Astrocyte (in vitro differentiated cells and primary cell): ENCODE measurements around the gene DYNLT5. TPM values are rescaled to one million over a fixed set of nuclear protein-coding genes. Genes with fewer than 3 reads are reported as not detected.

Experiments
- DNase-seq: peaks from one replicate; pipeline ENCODE4 v3.0.0-alpha.2; 2010; ENCODE audit warnings: low read depth
- FAIRE-seq: peaks from 2 replicates; lab custom pipeline; 2011; peaks lifted over from hg19 to GRCh38; lab: Jason Lieb, UNC
- H2AFZ ChIP-seq: 2 replicates; pipeline ENCODE4 v1.6.0; 2012; ENCODE audit warnings: low read depth, low read length, inconsistent platforms
- H3K27ac ChIP-seq: 2 replicates; pipeline ENCODE4 v1.5.1; 2011; ENCODE audit warnings: low read depth, low read length, inconsistent platforms
- H3K27me3 ChIP-seq: 2 replicates; pipeline ENCODE4 v1.6.0; 2011; ENCODE audit warnings: low read length, inconsistent platforms; ENCODE audit not compliant: insufficient read depth
- H3K36me3 ChIP-seq: 2 replicates; pipeline ENCODE4 v1.5.1; 2011; ENCODE audit warnings: low read length, inconsistent platforms; ENCODE audit not compliant: insufficient read depth
- H3K4me1 ChIP-seq: 2 replicates; pipeline ENCODE4 v1.5.1; 2011; ENCODE audit warnings: low read length, inconsistent platforms; ENCODE audit not compliant: insufficient read depth
- H3K4me2 ChIP-seq: 2 replicates; pipeline ENCODE4 v1.6.0; 2012; ENCODE audit warnings: low read length, inconsistent platforms
- H3K4me3 ChIP-seq: 2 replicates; pipeline ENCODE4 v1.5.1; 2011; ENCODE audit warnings: low read depth, mild to moderate bottlenecking, low read length, inconsistent platforms; ENCODE audit not compliant: insufficient read depth
- H3K79me2 ChIP-seq: 2 replicates; pipeline ENCODE4 v1.6.0; 2012; ENCODE audit warnings: mild to moderate bottlenecking, low read length, inconsistent platforms; ENCODE audit not compliant: insufficient read depth
- H3K9ac ChIP-seq: 2 replicates; pipeline ENCODE4 v1.6.0; 2012; ENCODE audit warnings: mild to moderate bottlenecking, low read length, inconsistent platforms
- H3K9me3 ChIP-seq: 2 replicates; pipeline ENCODE4 v1.5.1; 2012; ENCODE audit warnings: low read depth, mild to moderate bottlenecking, low read length, inconsistent platforms; ENCODE audit not compliant: insufficient read depth
- H4K20me1 ChIP-seq: 2 replicates; pipeline ENCODE4 v1.6.0; 2012; ENCODE audit warnings: low read length, inconsistent platforms; ENCODE audit not compliant: insufficient read depth
- H3K27ac Mint-ChIP-seq: one replicate; pipeline ENCODE4 v1.8.0; 2021; ENCODE audit warnings: mild to moderate bottlenecking, mixed read lengths; ENCODE audit not compliant: unreplicated experiment
- H3K27me3 Mint-ChIP-seq: one replicate; pipeline ENCODE4 v1.8.0; 2021; ENCODE audit warnings: low read depth, mixed read lengths; ENCODE audit not compliant: unreplicated experiment
- H3K36me3 Mint-ChIP-seq: one replicate; pipeline ENCODE4 v1.8.0; 2021; ENCODE audit warnings: low read depth, mixed read lengths; ENCODE audit not compliant: unreplicated experiment
- H3K4me1 Mint-ChIP-seq: one replicate; pipeline ENCODE4 v1.8.0; 2021; ENCODE audit warnings: low read depth, mixed read lengths; ENCODE audit not compliant: unreplicated experiment
- H3K4me3 Mint-ChIP-seq: one replicate; pipeline ENCODE4 v1.8.0; 2021; ENCODE audit warnings: mild to moderate bottlenecking, moderate library complexity, mixed read lengths; ENCODE audit not compliant: unreplicated experiment
- H3K9me3 Mint-ChIP-seq: one replicate; pipeline ENCODE4 v1.8.0; 2021; ENCODE audit warnings: mild to moderate bottlenecking, mixed read lengths; ENCODE audit not compliant: unreplicated experiment
- CTCF ChIP-seq: IDR thresholded peaks from 2 replicates; pipeline ENCODE4 v1.5.1; 2011; ENCODE audit warnings: low read depth, mild to moderate bottlenecking, inconsistent platforms, low read length, moderate library complexity; ENCODE audit not compliant: insufficient read depth
- EZH2 ChIP-seq: IDR thresholded peaks from 2 replicates; pipeline ENCODE4 v1.6.1; 2012; ENCODE audit warnings: mild to moderate bottlenecking, low read length, inconsistent platforms; ENCODE audit not compliant: insufficient read depth
- total RNA-seq: library from RNA; stranded (reverse); gene quantifications from 2 replicates; pipeline ENCODE4 v1.2.1, GENCODE V29; 2021

DYNLT5 gene
- total RNA-seq, 1 donor from 2014 or later, result 0.20 TPM

DNA sequence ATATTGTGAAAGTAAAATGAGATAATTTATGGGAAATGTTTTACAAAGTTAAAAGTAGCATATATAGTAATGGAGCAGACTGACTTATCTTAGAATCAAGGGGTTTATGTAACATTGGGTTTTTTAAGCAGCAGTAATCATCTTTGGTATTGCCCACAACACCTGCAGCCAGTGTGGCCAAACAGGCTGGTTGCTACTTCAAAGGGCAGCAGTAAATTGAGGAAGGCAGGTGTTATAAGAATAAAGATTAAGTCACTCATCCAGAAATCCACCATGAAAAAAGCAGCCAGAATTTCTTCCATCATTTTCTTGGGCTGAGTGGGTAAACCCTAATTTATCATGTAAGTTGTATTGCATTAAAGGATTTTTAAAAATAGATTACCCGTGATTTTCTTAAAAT is 16.7 kb downstream of the DYNLT5 start:
- H3K27me3 ChIP-seq, result no peaks in the 10 kb centered on the region

GRCh38 chr1:66769512-66770229 is 17.4 kb downstream of the DYNLT5 start:
- Histone ChIP-seq H3K79me2 (no peaks in the 10 kb centered on the region), H3K9ac (no peak overlapping the region), H4K20me1 (no peaks in the 10 kb centered on the region), H3K9me3 (no peaks in the 10 kb centered on the region), H3K27me3 (no peaks in the 10 kb centered on the region), H3K4me1 (no peaks in the 10 kb centered on the region), H3K4me3 (no peak overlapping the region), H2AFZ (no peak overlapping the region), H3K27ac (no peak overlapping the region), H3K36me3 (no peaks in the 10 kb centered on the region), H3K4me2 (no peak overlapping the region)
- Mint-ChIP-seq H3K27ac (no peak overlapping the region), H3K36me3 (no peaks in the 10 kb centered on the region), H3K4me3 (no peak overlapping the region), H3K27me3 (no peaks in the 10 kb centered on the region), H3K9me3 (no peaks in the 10 kb centered on the region), H3K4me1 (no peaks in the 10 kb centered on the region)
- TF ChIP-seq EZH2 (no peak), CTCF (no peak)
- DNase-seq, result no peak
- FAIRE-seq, result no peak

More for the DNA sequence above, 16.7 kb downstream of the DYNLT5 start:
- H3K27ac Mint-ChIP-seq, result no peak overlapping the region
- H3K9me3 Mint-ChIP-seq, result no peaks in the 10 kb centered on the region
- Histone ChIP-seq H3K4me1 (no peaks in the 10 kb centered on the region), H3K9ac (no peak overlapping the region), H3K79me2 (no peaks in the 10 kb centered on the region), H2AFZ (no peak overlapping the region), H3K4me3 (no peak overlapping the region), H3K9me3 (no peaks in the 10 kb centered on the region), H4K20me1 (no peaks in the 10 kb centered on the region), H3K36me3 (no peaks in the 10 kb centered on the region), H3K27ac (no peak overlapping the region), H3K4me2 (no peak overlapping the region)
- H3K4me1 Mint-ChIP-seq, result no peaks in the 10 kb centered on the region
- no peak overlapping the region for H3K4me3 Mint-ChIP-seq
- FAIRE-seq (no peak), DNase-seq (no peak)
- TF ChIP-seq EZH2 (no peak), CTCF (no peak)
- no peaks in the 10 kb centered on the region for H3K27me3 Mint-ChIP-seq
- no peaks in the 10 kb centered on the region for H3K36me3 Mint-ChIP-seq

DNA sequence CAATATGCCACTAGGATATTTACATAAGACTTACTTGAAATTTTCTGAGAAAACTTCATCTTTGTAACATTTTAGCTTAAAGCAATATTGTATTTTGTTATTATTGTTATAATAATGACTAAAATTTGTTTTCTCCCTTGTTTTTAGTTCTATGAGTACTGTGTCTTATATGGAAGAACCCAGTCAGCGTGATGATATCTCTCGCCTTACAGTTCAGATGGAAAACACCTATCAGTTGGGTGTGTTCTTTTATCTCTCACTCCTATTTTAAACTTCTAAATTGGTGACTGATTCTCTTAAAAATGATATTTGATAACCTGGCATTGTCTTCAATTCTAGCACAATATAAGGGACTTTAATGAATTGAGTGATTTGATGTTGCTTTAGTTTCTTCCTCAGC is 18.0 kb downstream of the DYNLT5 start:
- no peaks in the 10 kb centered on the region for H3K4me1 Mint-ChIP-seq
- H3K4me1 ChIP-seq, result no peaks in the 10 kb centered on the region

More for the DNA sequence above, 18.0 kb downstream of the DYNLT5 start:
- H3K36me3 ChIP-seq, result no peaks in the 10 kb centered on the region
- H3K4me3 ChIP-seq, result no peak overlapping the region
- H4K20me1 ChIP-seq, result no peaks in the 10 kb centered on the region
- H3K27me3 Mint-ChIP-seq, result no peaks in the 10 kb centered on the region
- DNase-seq (no peak), FAIRE-seq (no peak)
- no peak overlapping the region for H3K27ac Mint-ChIP-seq
- TF ChIP-seq EZH2 (no peak), CTCF (no peak)
- H3K9me3 ChIP-seq, result no peaks in the 10 kb centered on the region
- no peaks in the 10 kb centered on the region for H3K27me3 ChIP-seq
- H3K9ac ChIP-seq, result no peak overlapping the region
- H3K9me3 Mint-ChIP-seq, result no peaks in the 10 kb centered on the region
- H3K4me3 Mint-ChIP-seq, result no peak overlapping the region
- no peaks in the 10 kb centered on the region for H3K79me2 ChIP-seq
- no peak overlapping the region for H3K4me2 ChIP-seq
- H3K27ac ChIP-seq, result no peak overlapping the region
- no peak overlapping the region for H2AFZ ChIP-seq
- no peaks in the 10 kb centered on the region for H3K36me3 Mint-ChIP-seq
